Smooth muscle cell (in vitro differentiated cells): ENCODE data around the gene CSF1R. TPM values are rescaled to one million over a fixed set of nuclear protein-coding genes. Genes with fewer than 3 reads are reported as not detected.

ENCODE experiments used
- DNase-seq: peaks from one replicate; lab custom pipeline; 2025; ENCODE audit not compliant: unreplicated experiment; lab: John Stamatoyannopoulos, UW
- H2AFZ ChIP-seq: fragments of 200-600 bp; sonication (generic); 2 replicates; pipeline ENCODE4 v1.6.0; 2016; ENCODE audit warnings: antibody characterized with exemption, low read depth, mild to moderate bottlenecking
- H3F3A ChIP-seq: fragments of 200-600 bp; sonication (generic); 2 replicates; pipeline ENCODE4 v1.6.0; 2017; ENCODE audit warnings: antibody characterized with exemption, low read depth
- H3K27ac ChIP-seq: fragments of 200-600 bp; sonication (generic); 2 replicates; pipeline ENCODE4 v1.5.1; 2016; ENCODE audit warnings: low read depth, mild to moderate bottlenecking
- H3K27me3 ChIP-seq: fragments of 200-600 bp; sonication (generic); 2 replicates; pipeline ENCODE4 v1.6.1; 2016; ENCODE audit warnings: low read depth, mild to moderate bottlenecking
- H3K36me3 ChIP-seq: fragments of 200-600 bp; sonication (generic); 2 replicates; pipeline ENCODE4 v1.5.1; 2016; ENCODE audit warnings: low read depth
- H3K4me1 ChIP-seq: fragments of 200-600 bp; sonication (generic); 2 replicates; pipeline ENCODE4 v1.5.1; 2016; ENCODE audit warnings: low read depth
- H3K4me2 ChIP-seq: fragments of 200-600 bp; sonication (generic); 2 replicates; pipeline ENCODE4 v1.6.0; 2016; ENCODE audit warnings: mild to moderate bottlenecking
- H3K4me3 ChIP-seq: fragments of 200-600 bp; sonication (generic); 2 replicates; pipeline ENCODE4 v1.5.1; 2016; ENCODE audit warnings: mild to moderate bottlenecking
- H3K79me2 ChIP-seq: fragments of 200-600 bp; sonication (generic); 2 replicates; pipeline ENCODE4 v1.6.0; 2016; ENCODE audit warnings: low read depth, mild to moderate bottlenecking
- H3K9ac ChIP-seq: fragments of 200-600 bp; sonication (generic); 2 replicates; pipeline ENCODE4 v1.6.0; 2016; ENCODE audit warnings: low read depth
- H3K9me3 ChIP-seq: fragments of 200-600 bp; sonication (generic); replicated peaks from 2 replicates; pipeline ENCODE4 v1.5.1; 2016; ENCODE audit warnings: low read depth
- H4K20me1 ChIP-seq: fragments of 200-600 bp; sonication (generic); 2 replicates; pipeline ENCODE4 v1.6.0; 2016; ENCODE audit warnings: low read depth
- CTCF ChIP-seq: fragments of 200-600 bp; sonication (generic); IDR thresholded peaks from 2 replicates; pipeline ENCODE4 v1.5.1; 2017; ENCODE audit warnings: borderline replicate concordance, mild to moderate bottlenecking, antibody characterized with exemption; ENCODE audit not compliant: insufficient read depth, poor library complexity, severe bottlenecking
- WGBS: methylation state at CpG from one replicate; pipeline ENCODE4 v1.1.7; 2016; ENCODE audit warnings: low lambda C conversion rate; 5-methylcytosine and 5-hydroxymethylcytosine counted together
- polyA plus RNA-seq: library from polyadenylated mRNA; unstranded; fragments of >200 nt; fragmentation: Nextera tagmentation; extraction: Ambion mirVana; gene quantifications from 2 replicates; pipeline ENCODE4 v1.2.1, GENCODE V29; 2016
- total RNA-seq: library from RNA; depleted of rRNA; stranded (reverse); fragments of >200 nt; gene quantifications from 2 replicates; pipeline ENCODE4 v1.2.3, GENCODE V29; 2014

The CSF1R gene
- total and polyA plus RNA-seq, 2 experiments from 2014 or later, result 2.2 to 3.9 TPM

- Histone ChIP-seq H3F3A (peaks cover 7% of the 10 kb centered on the region), H3K4me2 (no peak overlapping the region), H3K4me3 (no peak overlapping the region), H3K27ac (no peak overlapping the region), H3K27me3 (no peaks in the 10 kb centered on the region), H3K9ac (no peak overlapping the region), H4K20me1 (no peaks in the 10 kb centered on the region), H3K79me2 (no peaks in the 10 kb centered on the region), H3K36me3 (no peaks in the 10 kb centered on the region), H2AFZ (no peak overlapping the region), H3K9me3 (no peaks in the 10 kb centered on the region), H3K4me1 (peaks cover 14% of the 10 kb centered on the region)
- TF ChIP-seq CTCF, result no peak
- no peak for DNase-seq
- WGBS, result 91% methylated on average over 22 of the region's 25 CpGs
Observed at GRCh38 chr5:150069672-150070627, 16.4 kb downstream of the CSF1R start.

DNA sequence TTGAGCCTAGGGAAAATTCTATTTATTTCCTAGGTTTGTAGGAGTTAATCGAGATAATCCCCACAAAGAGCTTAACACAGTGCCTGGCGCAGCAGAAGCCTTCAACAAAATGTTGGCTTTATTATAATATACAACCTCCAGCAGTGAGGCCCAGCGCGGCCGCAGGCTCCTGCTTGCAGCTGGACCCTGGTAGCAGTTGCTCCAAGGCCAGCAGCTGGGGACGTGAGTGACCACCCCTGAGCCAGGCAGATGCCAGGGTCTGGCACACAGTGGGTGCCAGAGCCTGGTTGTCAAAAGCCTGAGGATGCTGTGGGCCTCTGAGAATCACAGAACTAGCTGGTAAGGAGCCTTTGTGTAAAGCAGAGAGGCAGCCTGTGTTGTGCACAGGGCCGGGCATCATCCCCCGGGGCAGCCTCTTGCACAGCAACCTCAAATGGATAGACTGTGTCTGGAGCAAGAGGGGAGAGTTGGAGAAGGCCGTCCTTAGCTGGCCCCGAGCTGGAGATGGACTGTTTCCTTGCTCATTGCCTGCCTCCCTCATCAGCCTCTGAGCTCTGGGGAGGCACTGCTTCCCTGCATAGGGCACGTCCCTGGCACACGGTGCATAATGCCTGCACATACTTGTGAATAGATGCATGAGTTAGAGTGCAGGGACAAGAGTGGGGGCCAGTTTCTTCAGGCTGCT, 17.3 kb downstream of the CSF1R start:
- H3K79me2 ChIP-seq, result no peaks in the 10 kb centered on the region
- H2AFZ ChIP-seq, result no peak overlapping the region
- no peaks in the 10 kb centered on the region for H3K36me3 ChIP-seq
- DNase-seq, result no peak
- H3F3A ChIP-seq, result peaks cover 7% of the 10 kb centered on the region
- H3K27me3 ChIP-seq, result no peaks in the 10 kb centered on the region
- no peak overlapping the region for H3K4me3 ChIP-seq
- WGBS, result 92% methylated on average over 12 of the region's 12 CpGs
- no peak overlapping the region for H3K9ac ChIP-seq
- no peak overlapping the region for H3K4me2 ChIP-seq
- no peak for TF ChIP-seq CTCF
- no peaks in the 10 kb centered on the region for H3K9me3 ChIP-seq
- no peak overlapping the region for H3K27ac ChIP-seq
- peaks cover 23% of the 10 kb centered on the region for H3K4me1 ChIP-seq
- no peaks in the 10 kb centered on the region for H4K20me1 ChIP-seq

GRCh38 chr5:150068472-150068871, 17.9 kb downstream of the CSF1R start:
- H3K27ac ChIP-seq, result no peak overlapping the region
- no peaks in the 10 kb centered on the region for H3K27me3 ChIP-seq
- no peak overlapping the region for H3K9ac ChIP-seq
- no peak overlapping the region for H2AFZ ChIP-seq
- WGBS, result 82% methylated on average over 4 of the region's 4 CpGs
- H3K4me3 ChIP-seq, result no peak overlapping the region
- no peaks in the 10 kb centered on the region for H4K20me1 ChIP-seq
- H3K9me3 ChIP-seq, result no peaks in the 10 kb centered on the region
- no peak for DNase-seq
- no peaks in the 10 kb centered on the region for H3K36me3 ChIP-seq
- no peak for TF ChIP-seq CTCF
- no peaks in the 10 kb centered on the region for H3K79me2 ChIP-seq
- H3F3A ChIP-seq, result peaks cover 7% of the 10 kb centered on the region
- peaks cover 23% of the 10 kb centered on the region for H3K4me1 ChIP-seq
- H3K4me2 ChIP-seq, result no peak overlapping the region
